Left ventricle myocardium inferior (tissue), 1 donor: ENCODE data around the gene SSH2. TPM values are rescaled to one million over a fixed set of nuclear protein-coding genes. Genes with fewer than 3 reads are reported as not detected.
"Not testable (repeated sequence)": the region's sequence is repeated elsewhere in the genome, so short reads cannot be mapped to it uniquely, and the experiment has no call there.

ENCODE experiments used
- DNase-seq: peaks from one replicate; pipeline ENCODE4 v3.0.0-alpha.2; 2020
- H3K27ac ChIP-seq: fragments of 200-600 bp; replicated peaks from 2 replicates; pipeline ENCODE4 v1.8.0; 2021
- H3K27me3 ChIP-seq: fragments of 200-600 bp; 2 replicates; pipeline ENCODE4 v1.8.0; 2021; ENCODE audit warnings: low read depth
- H3K36me3 ChIP-seq: fragments of 200-600 bp; 2 replicates; pipeline ENCODE4 v1.8.0; 2021
- H3K4me1 ChIP-seq: fragments of 200-600 bp; 2 replicates; pipeline ENCODE4 v1.8.0; 2021
- H3K4me3 ChIP-seq: fragments of 200-600 bp; 2 replicates; pipeline ENCODE4 v1.8.0; 2021; ENCODE audit warnings: mild to moderate bottlenecking, moderate library complexity
- H3K9me3 ChIP-seq: fragments of 200-600 bp; replicated peaks from 2 replicates; pipeline ENCODE4 v1.8.0; 2021
- CTCF ChIP-seq: fragments of 200-600 bp; IDR thresholded peaks from 2 replicates; pipeline ENCODE4 v1.8.0; 2021; ENCODE audit warnings: antibody characterized with exemption, mild to moderate bottlenecking, borderline replicate concordance
- intact Hi-C: fragments of 100-400 bp; cut with micrococcal nuclease; formaldehyde crosslinking; loops from one replicate; pipeline ENCODE4 v1.11.0; 2022
- total RNA-seq: library from RNA; stranded (reverse); fragmentation: NEBNext Ultra II Directional; extraction: Animal tissue kit (Norgen Biotek cat#: 25700); gene quantifications from one replicate; pipeline ENCODE4 v1.2.1, GENCODE V29; 2021
- donor health status: DM: no; HTN: yes; CAD: no; lungs with severe emphysema.

SSH2 gene
- total RNA-seq, 1 donor from 2014 or later, result 28.6 TPM

GRCh38 chr17:29652976-29653375 lies 277.1 kb downstream of the SSH2 start:
- TF ChIP-seq CTCF, result no peak
- no peak for DNase-seq
- Histone ChIP-seq H3K27me3 (no peaks in the 10 kb centered on the region), H3K4me3 (no peak overlapping the region), H3K27ac (peak overlapping the region; percentile 56), H3K36me3 (peaks cover 72% of the 10 kb centered on the region), H3K9me3 (no peaks in the 10 kb centered on the region), H3K4me1 (peaks cover 21% of the 10 kb centered on the region)
- intact Hi-C loops, result no loop called here

- H3K36me3 ChIP-seq, result peaks cover 77% of the 10 kb centered on the region
- H3K9me3 ChIP-seq, H3K4me3 ChIP-seq, H3K27me3 ChIP-seq, DNase-seq, intact Hi-C loops: not testable (repeated sequence)
- peak overlapping the region; percentile 93 for H3K27ac ChIP-seq
- H3K4me1 ChIP-seq, result peaks cover 22% of the 10 kb centered on the region
These were observed 278.1 kb downstream of the SSH2 start for GRCh38 chr17:29651913-29652312.

GRCh38 chr17:29650396-29650795 lies 279.6 kb downstream of the SSH2 start:
- no peaks in the 10 kb centered on the region for H3K9me3 ChIP-seq
- no peak overlapping the region for H3K4me3 ChIP-seq
- H3K27me3 ChIP-seq, result no peaks in the 10 kb centered on the region
- no peak for DNase-seq
- H3K27ac ChIP-seq, result peak overlapping the region; percentile 93
- intact Hi-C loops, result no loop called here
- peaks cover 68% of the 10 kb centered on the region for H3K36me3 ChIP-seq
- TF ChIP-seq CTCF, result no peak
- H3K4me1 ChIP-seq, result peaks cover 37% of the 10 kb centered on the region

- intact Hi-C loops, result loop anchor here (10.0 kb wide), 1 partner anchor 105 kb away; no protein-coding TSS in a partner anchor
- peak overlapping the region; percentile 93 for H3K27ac ChIP-seq
- H3K27me3 ChIP-seq, result no peaks in the 10 kb centered on the region
- H3K4me1 ChIP-seq, result peaks cover 41% of the 10 kb centered on the region
- no peak for DNase-seq
- TF ChIP-seq CTCF, result no peak
- H3K4me3 ChIP-seq, result no peak overlapping the region
- no peaks in the 10 kb centered on the region for H3K9me3 ChIP-seq
- H3K36me3 ChIP-seq, result peaks cover 58% of the 10 kb centered on the region
These were observed 280.7 kb downstream of the SSH2 start for GRCh38 chr17:29649359-29649758.

- H3K4me1 ChIP-seq, result peaks cover 49% of the 10 kb centered on the region
- peaks cover 51% of the 10 kb centered on the region for H3K36me3 ChIP-seq
- no peaks in the 10 kb centered on the region for H3K9me3 ChIP-seq
- H3K27ac ChIP-seq, result peak overlapping the region; percentile 93
- no peak for DNase-seq
- no peak for TF ChIP-seq CTCF
- H3K4me3 ChIP-seq, result no peak overlapping the region
- no peaks in the 10 kb centered on the region for H3K27me3 ChIP-seq
- intact Hi-C loops, result loop anchor here (10.0 kb wide), 1 partner anchor 107 kb away; no protein-coding TSS in a partner anchor
These were observed 282.0 kb downstream of the SSH2 start for GRCh38 chr17:29648005-29648404.

GRCh38 chr17:29645515-29646051 lies 284.4 kb downstream of the SSH2 start:
- Histone ChIP-seq H3K27me3 (no peaks in the 10 kb centered on the region), H3K4me3 (no peak overlapping the region), H3K27ac (peak overlapping the region; percentile 93), H3K9me3 (no peaks in the 10 kb centered on the region), H3K4me1 (peaks cover 73% of the 10 kb centered on the region), H3K36me3 (peaks cover 34% of the 10 kb centered on the region)
- intact Hi-C loops, result loop anchor here (10.0 kb wide), 1 partner anchor 109 kb away; no protein-coding TSS in a partner anchor
- DNase-seq, result peak; percentile 80
- no peak for TF ChIP-seq CTCF
